Measurements from ENCODE around the gene MOBP. TPM values are rescaled to one million over a fixed set of nuclear protein-coding genes. Genes with fewer than 3 reads are reported as not detected.

The MOBP gene
- total and polyA plus RNA-seq, 2 experiments from 2014 or later, result not detected

- TF ChIP-seq ETS1 (IDR thresholded peaks at IDR 0.05), result no peak
- no peak for TF ChIP-seq EZH2 (IDR thresholded peaks at IDR 0.05; ENCODE audit: low read depth, unreplicated experiment)
- no peak for TF ChIP-seq NANOG (IDR thresholded peaks at IDR 0.05; ENCODE audit: borderline replicate concordance)
- TF ChIP-seq EZH2phosphoT487 (IDR thresholded peaks at IDR 0.05; ENCODE audit: unreplicated experiment), result no peak
- TF ChIP-seq REST (IDR thresholded peaks at IDR 0.05; ENCODE audit: unreplicated experiment), result no peak
- TF ChIP-seq JUNB (IDR thresholded peaks at IDR 0.05; ENCODE audit: unreplicated experiment), result no peak
- TF ChIP-seq ZNF331 (CRISPR knock-in tag; IDR thresholded peaks at IDR 0.05; ENCODE audit: low read depth), result no peak
- TF ChIP-seq CREB1 (CRISPR knock-in tag; IDR thresholded peaks at IDR 0.05; ENCODE audit: low read depth), result no peak
- no peak for TF ChIP-seq CTCF (conservative IDR thresholded peaks at IDR 0.05; ENCODE audit: low read depth in 2 of 2)
- no peak for TF ChIP-seq STAT1 (IDR thresholded peaks at IDR 0.05; ENCODE audit: unreplicated experiment)
- TF ChIP-seq ZNF114 (CRISPR knock-in tag; IDR thresholded peaks at IDR 0.05), result no peak
- no peaks in the 10 kb centered on the region for H3K36me3 Mint-ChIP-seq (ENCODE audit: low read depth)
- no peak overlapping the region for H3K27ac Mint-ChIP-seq
- no peak for DNase-seq (ENCODE audit: low spot score)
- Histone ChIP-seq H4K20me1 (replicated peaks; ENCODE audit: insufficient read depth) (no peaks in the 10 kb centered on the region; the same call in 1 of the 2 replicates), H2AFZ (no peak overlapping the region), H3F3A (replicated peaks; ENCODE audit: low read depth) (no peaks in the 10 kb centered on the region), H3K27me3 (ENCODE audit: insufficient read depth) (no peaks in the 10 kb centered on the region; the same call in 1 of the 2 replicates), H3K36me3 (ENCODE audit: insufficient read depth) (no peaks in the 10 kb centered on the region), H3K27ac (ENCODE audit: low read depth) (no peak overlapping the region), H3K9me2 (ENCODE audit: insufficient read depth) (no peaks in the 10 kb centered on the region), H3K79me2 (replicated peaks; ENCODE audit: insufficient read depth) (no peaks in the 10 kb centered on the region), H3K4me2 (no peak overlapping the region), H3K4me3 (no peak overlapping the region), H3K4me1 (ENCODE audit: insufficient read depth) (no peaks in the 10 kb centered on the region)
- H3K4me1 Mint-ChIP-seq, result no peaks in the 10 kb centered on the region
- H3K27me3 Mint-ChIP-seq (ENCODE audit: insufficient read depth, low read depth, poor library complexity), result peaks cover 9% of the 10 kb centered on the region
- ATAC-seq, result no peak
- no peaks in the 10 kb centered on the region for H3K9me3 Mint-ChIP-seq
- H3K4me3 Mint-ChIP-seq, result no peak overlapping the region
Observed at GRCh38 chr3:39494781-39495180, 27.3 kb downstream of the MOBP start.
